GM23248 (cell line): ENCODE results near the gene PIAS3. TPM values are rescaled to one million over a fixed set of nuclear protein-coding genes. Genes with fewer than 3 reads are reported as not detected.

Experiments
- DNase-seq: peaks from one replicate; pipeline ENCODE4 v3.0.0-alpha.2; 2015
- H2AFZ ChIP-seq: fragments of 200-600 bp; sonication (generic); 2 replicates; pipeline ENCODE4 v1.6.1; 2016; ENCODE audit warnings: antibody characterized with exemption
- H3F3A ChIP-seq: fragments of 200-600 bp; sonication (generic); 2 replicates; pipeline ENCODE4 v1.6.1; 2016; ENCODE audit warnings: mild to moderate bottlenecking, antibody characterized with exemption, mixed run types; ENCODE audit not compliant: insufficient read depth
- H3K27ac ChIP-seq: fragments of 200-600 bp; sonication (generic); 2 replicates; pipeline ENCODE4 v1.5.1; 2016; ENCODE audit warnings: mild to moderate bottlenecking
- H3K27me3 ChIP-seq: fragments of 200-600 bp; sonication (generic); replicated peaks from 2 replicates; pipeline ENCODE4 v1.6.1; 2016; ENCODE audit warnings: mild to moderate bottlenecking; ENCODE audit not compliant: insufficient read depth
- H3K36me3 ChIP-seq: fragments of 200-600 bp; sonication (generic); 2 replicates; pipeline ENCODE4 v1.6.1; 2016; ENCODE audit warnings: low read depth, mild to moderate bottlenecking
- H3K4me1 ChIP-seq: fragments of 200-600 bp; sonication (generic); 2 replicates; pipeline ENCODE4 v1.6.1; 2016; ENCODE audit warnings: mild to moderate bottlenecking; ENCODE audit not compliant: insufficient read depth
- H3K4me2 ChIP-seq: fragments of 200-600 bp; sonication (generic); one replicate; pipeline ENCODE4 v1.6.1; 2016; ENCODE audit warnings: mild to moderate bottlenecking; ENCODE audit not compliant: unreplicated experiment
- H3K4me3 ChIP-seq: fragments of 200-600 bp; sonication (generic); 2 replicates; pipeline ENCODE4 v1.5.1; 2016; ENCODE audit warnings: mild to moderate bottlenecking
- H3K79me2 ChIP-seq: fragments of 200-600 bp; sonication (generic); 2 replicates; pipeline ENCODE4 v1.6.1; 2016; ENCODE audit warnings: mild to moderate bottlenecking; ENCODE audit not compliant: insufficient read depth
- H3K9ac ChIP-seq: fragments of 200-600 bp; sonication (generic); 2 replicates; pipeline ENCODE4 v1.6.1; 2016; ENCODE audit warnings: mild to moderate bottlenecking
- H3K9me2 ChIP-seq: fragments of 200-600 bp; sonication (generic); 2 replicates; pipeline ENCODE4 v1.6.1; 2016; ENCODE audit warnings: mixed run types, mild to moderate bottlenecking, moderate library complexity; ENCODE audit not compliant: insufficient read depth
- H3K9me3 ChIP-seq: fragments of 200-600 bp; sonication (generic); one replicate; pipeline ENCODE4 v1.6.1; 2017; ENCODE audit warnings: low read depth
- H4K20me1 ChIP-seq: fragments of 200-600 bp; sonication (generic); 2 replicates; pipeline ENCODE4 v1.6.0; 2016; ENCODE audit not compliant: insufficient read depth
- EZH2 ChIP-seq: fragments of 200-600 bp; sonication (generic); IDR thresholded peaks from 2 replicates; pipeline ENCODE4 v1.6.1; 2018; ENCODE audit warnings: antibody characterized with exemption, mild to moderate bottlenecking; ENCODE audit not compliant: insufficient read depth, poor library complexity, severe bottlenecking
- EZH2phosphoT487 ChIP-seq: fragments of 200-600 bp; sonication (generic); IDR thresholded peaks from 2 replicates; pipeline ENCODE4 v1.6.1; 2018; ENCODE audit warnings: antibody characterized with exemption, moderate library complexity, mild to moderate bottlenecking, low read depth; ENCODE audit not compliant: insufficient read depth
- WGBS, 2 experiments: methylation state at CpG; one replicate each; pipeline ENCODE4 v1.1.6; 2015 to 2017; ENCODE audit warnings: low lambda C conversion rate in 2 of 2, low coverage in 1 of 2; ENCODE audit errors: missing lambda C conversion rate in 2 of 2; 5-methylcytosine and 5-hydroxymethylcytosine counted together
- in situ Hi-C: fragments of 300-500 bp; cut with MboI; formaldehyde crosslinking; loops from 2 replicates; pipeline ENCODE4 v1.15.0; 2020
- polyA plus RNA-seq: library from polyadenylated mRNA; unstranded; fragments of >200 nt; fragmentation: Nextera tagmentation; extraction: Ambion mirVana; gene quantifications from 2 replicates; pipeline ENCODE4 v1.2.1, GENCODE V29; 2016
- total RNA-seq: library from RNA; depleted of rRNA; stranded (reverse); fragments of >200 nt; shearing (Covaris generic); gene quantifications from 2 replicates; pipeline ENCODE4 v1.2.3, GENCODE V29; 2014

Gene PIAS3
- total and polyA plus RNA-seq, 2 experiments from 2014 or later = 22.2 to 63.0 TPM

GRCh38 chr1:145892486-145893087 is 33.7 kb upstream of the PIAS3 start:
- Histone ChIP-seq H3K4me1 (peaks cover 17% of the 10 kb centered on the region), H2AFZ (peak overlapping the region; percentile 93), H3K9me3 (no peaks in the 10 kb centered on the region), H3K79me2 (no peaks in the 10 kb centered on the region), H4K20me1 (no peaks in the 10 kb centered on the region), H3F3A (peaks cover 25% of the 10 kb centered on the region), H3K9ac (peak overlapping the region; percentile 60), H3K27ac (peak overlapping the region; percentile 80), H3K36me3 (no peaks in the 10 kb centered on the region), H3K27me3 (no peaks in the 10 kb centered on the region), H3K4me2 (peak overlapping the region; percentile 77), H3K9me2 (no peaks in the 10 kb centered on the region), H3K4me3 (peak overlapping the region; percentile 50; the same call in 1 of the 2 replicates)
- in situ Hi-C loops = no loop called here
- TF ChIP-seq EZH2 (no peak), EZH2phosphoT487 (no peak)
- 76 to 79% methylated on average over 3 of the region's 3 CpGs for WGBS, 2 experiments
- peak; percentile 28 for DNase-seq

GRCh38 chr1:145891587-145892485 is 33.0 kb upstream of the PIAS3 start:
- Histone ChIP-seq H2AFZ (peak overlapping the region; percentile 93), H3K4me2 (peak overlapping the region; percentile 77), H3K27me3 (no peaks in the 10 kb centered on the region), H3K9ac (peak overlapping the region; percentile 60), H3K9me2 (no peaks in the 10 kb centered on the region), H3K4me1 (peaks cover 17% of the 10 kb centered on the region), H3F3A (peaks cover 25% of the 10 kb centered on the region), H3K4me3 (peak overlapping the region; percentile 50), H3K9me3 (no peaks in the 10 kb centered on the region), H3K27ac (peak overlapping the region; percentile 80), H4K20me1 (no peaks in the 10 kb centered on the region), H3K79me2 (no peaks in the 10 kb centered on the region), H3K36me3 (no peaks in the 10 kb centered on the region)
- in situ Hi-C loops = no loop called here
- DNase-seq = peak; percentile 96
- 0 to 3% methylated on average over 6 of the region's 6 CpGs for WGBS, 2 experiments
- TF ChIP-seq EZH2 (no peak), EZH2phosphoT487 (no peak)

- peak overlapping the region; percentile 77 for H3K4me2 ChIP-seq
- no peak for TF ChIP-seq EZH2
- no peak for TF ChIP-seq EZH2phosphoT487
- DNase-seq = no peak
Measured at GRCh38 chr1:145891143-145891542, 32.3 kb upstream of the PIAS3 start.

DNA sequence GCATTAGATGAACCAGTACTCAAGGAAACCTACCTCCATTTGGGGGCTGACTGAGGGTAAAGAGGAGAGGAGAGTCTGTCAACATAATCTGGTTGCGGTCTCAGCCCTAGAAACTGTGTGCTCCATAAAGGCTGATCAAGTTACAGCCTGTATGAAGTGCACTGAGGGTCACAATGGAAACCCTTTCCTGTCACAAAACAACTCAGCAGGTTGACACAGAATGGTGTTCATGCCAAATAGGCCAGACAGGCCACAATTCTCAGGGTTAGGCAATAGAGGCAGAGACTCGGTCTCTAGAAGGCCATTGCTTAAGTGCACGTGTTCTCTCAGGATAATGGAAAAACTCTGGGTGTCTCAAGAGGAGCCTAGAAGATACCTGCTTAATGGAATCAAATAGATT is 30.8 kb upstream of the PIAS3 start:
- 95 to 96% methylated on average over 3 of the region's 3 CpGs for WGBS, 2 experiments
- H3K27ac ChIP-seq = no peak overlapping the region
- H3F3A ChIP-seq = peaks cover 31% of the 10 kb centered on the region
- in situ Hi-C loops = no loop called here
- no peaks in the 10 kb centered on the region for H3K79me2 ChIP-seq
- peaks cover 26% of the 10 kb centered on the region for H3K4me1 ChIP-seq
- no peaks in the 10 kb centered on the region for H3K27me3 ChIP-seq
- no peaks in the 10 kb centered on the region for H3K36me3 ChIP-seq
- DNase-seq = no peak
- no peaks in the 10 kb centered on the region for H3K9me2 ChIP-seq
- TF ChIP-seq EZH2 = no peak
- TF ChIP-seq EZH2phosphoT487 = no peak
- no peak overlapping the region for H3K9ac ChIP-seq
- no peaks in the 10 kb centered on the region for H3K9me3 ChIP-seq
- no peak overlapping the region for H2AFZ ChIP-seq
- no peak overlapping the region for H3K4me3 ChIP-seq
- no peak overlapping the region for H3K4me2 ChIP-seq
- H4K20me1 ChIP-seq = no peaks in the 10 kb centered on the region

More at GRCh38 chr1:145891143-145891542, 32.3 kb upstream of the PIAS3 start:
- no peak overlapping the region for H3K4me3 ChIP-seq
- no peaks in the 10 kb centered on the region for H3K79me2 ChIP-seq
- H3K4me1 ChIP-seq = peaks cover 17% of the 10 kb centered on the region
- H3K9ac ChIP-seq = peak overlapping the region; percentile 60
- H3K27ac ChIP-seq = peak overlapping the region; percentile 80
- no peaks in the 10 kb centered on the region for H3K36me3 ChIP-seq
- in situ Hi-C loops = no loop called here
- H3K9me2 ChIP-seq = no peaks in the 10 kb centered on the region
- H3K27me3 ChIP-seq = no peaks in the 10 kb centered on the region
- H3K9me3 ChIP-seq = no peaks in the 10 kb centered on the region
- 38 to 57% methylated on average over 1 of the region's 1 CpG for WGBS, 2 experiments
- peaks cover 25% of the 10 kb centered on the region for H3F3A ChIP-seq
- no peaks in the 10 kb centered on the region for H4K20me1 ChIP-seq
- H2AFZ ChIP-seq = peak overlapping the region; percentile 93
